ENCODE results near the gene KPNA5.

Gene KPNA5

DNA sequence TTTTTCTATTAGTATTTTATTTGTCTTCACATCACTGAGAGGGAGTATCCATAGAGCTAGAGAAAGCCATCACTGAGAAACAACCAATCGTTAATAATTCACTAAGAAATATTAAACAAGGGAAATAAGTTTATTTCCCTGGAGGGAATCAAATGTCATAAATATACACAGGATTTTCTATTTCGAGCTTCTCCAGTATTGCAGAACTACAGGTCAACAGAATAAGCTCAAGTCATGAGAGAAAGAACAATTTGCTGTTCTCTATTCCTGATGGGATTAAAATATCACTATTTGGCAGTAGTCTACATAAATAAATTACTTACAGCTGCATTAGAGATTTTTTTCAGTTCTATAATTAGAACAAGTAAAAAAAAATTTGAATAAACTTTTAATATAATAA is 86.7 kb downstream of the KPNA5 start:
- Histone ChIP-seq H4K8ac (ENCODE audit: low read depth, low read length) (no peak overlapping the region), H3K4me2 (ENCODE audit: low read length) (no peak overlapping the region), H2BK120ac (ENCODE audit: low read depth, low read length) (no peak overlapping the region), H3K18ac (ENCODE audit: low read length) (no peak overlapping the region), H3K56ac (ENCODE audit: low read length) (no peak overlapping the region), H3K79me2 (ENCODE audit: control insufficient read depth, insufficient read depth, low read length) (no peaks in the 10 kb centered on the region), H3K79me1 (ENCODE audit: low read length) (no peaks in the 10 kb centered on the region), H3K9ac (ENCODE audit: low read length) (no peak overlapping the region), H2BK15ac (replicated peaks; ENCODE audit: low read depth) (no peak overlapping the region), H3K23ac (ENCODE audit: low read length) (no peak overlapping the region), H3K36me3 (ENCODE audit: control insufficient read depth, insufficient read depth, low read length) (no peaks in the 10 kb centered on the region), H3K4ac (ENCODE audit: low read depth, low read length) (no peak overlapping the region), H4K5ac (ENCODE audit: low read length) (no peak overlapping the region), H3K27ac (ENCODE audit: low read depth, low read length) (no peak overlapping the region), H3K4me3 (ENCODE audit: low read length) (no peak overlapping the region), H3K4me1 (ENCODE audit: control insufficient read depth, low read depth, low read length) (no peaks in the 10 kb centered on the region), H3K27me3 (ENCODE audit: insufficient read depth, low read length, poor library complexity) (peaks cover 2% of the 10 kb centered on the region), H2AK5ac (ENCODE audit: low read length) (no peak overlapping the region), H2BK5ac (ENCODE audit: low read length) (no peak overlapping the region)
- WGBS (ENCODE audit: extremely low coverage, insufficient coverage, low lambda C conversion rate), result no CpG with 5 or more reads among the region's 2 CpGs
- DNase-seq, result no peak

GRCh38 chr6:116772450-116772849 is 91.4 kb downstream of the KPNA5 start:
- no peaks in the 10 kb centered on the region for H3K36me3 ChIP-seq (ENCODE audit: control insufficient read depth, insufficient read depth, low read length)
- H3K4me1 ChIP-seq (ENCODE audit: control insufficient read depth, low read depth, low read length), result no peaks in the 10 kb centered on the region

GRCh38 chr6:116773886-116774285 is 92.9 kb downstream of the KPNA5 start:
- H3K18ac ChIP-seq (ENCODE audit: low read length), result no peak overlapping the region
- WGBS (ENCODE audit: extremely low coverage, insufficient coverage, low lambda C conversion rate), result no CpG with 5 or more reads among the region's 1 CpG
- H3K9ac ChIP-seq (ENCODE audit: low read length), result no peak overlapping the region
- DNase-seq, result no peak
- H3K56ac ChIP-seq (ENCODE audit: low read length), result no peak overlapping the region
- H4K8ac ChIP-seq (ENCODE audit: low read depth, low read length), result no peak overlapping the region
- H3K23ac ChIP-seq (ENCODE audit: low read length), result no peak overlapping the region
- H3K36me3 ChIP-seq (ENCODE audit: control insufficient read depth, insufficient read depth, low read length), result no peaks in the 10 kb centered on the region
- no peaks in the 10 kb centered on the region for H3K4me1 ChIP-seq (ENCODE audit: control insufficient read depth, low read depth, low read length)
- no peak overlapping the region for H2AK5ac ChIP-seq (ENCODE audit: low read length)
- H3K79me1 ChIP-seq (ENCODE audit: low read length), result no peaks in the 10 kb centered on the region
- peak overlapping the region; percentile 55 for H3K4ac ChIP-seq (ENCODE audit: low read depth, low read length)
- no peaks in the 10 kb centered on the region for H3K79me2 ChIP-seq (ENCODE audit: control insufficient read depth, insufficient read depth, low read length)
- no peak overlapping the region for H3K4me2 ChIP-seq (ENCODE audit: low read length)
- H2BK120ac ChIP-seq (ENCODE audit: low read depth, low read length), result no peak overlapping the region
- H2BK5ac ChIP-seq (ENCODE audit: low read length), result no peak overlapping the region
- H2BK15ac ChIP-seq (replicated peaks; ENCODE audit: low read depth), result no peak overlapping the region
- no peak overlapping the region for H3K4me3 ChIP-seq (ENCODE audit: low read length)
- no peak overlapping the region for H4K5ac ChIP-seq (ENCODE audit: low read length)
- no peaks in the 10 kb centered on the region for H3K27me3 ChIP-seq (ENCODE audit: insufficient read depth, low read length, poor library complexity)
- H3K27ac ChIP-seq (ENCODE audit: low read depth, low read length), result no peak overlapping the region

More at GRCh38 chr6:116772450-116772849, 91.4 kb downstream of the KPNA5 start:
- no peaks in the 10 kb centered on the region for H3K27me3 ChIP-seq (ENCODE audit: insufficient read depth, low read length, poor library complexity)
- H4K8ac ChIP-seq (ENCODE audit: low read depth, low read length), result no peak overlapping the region
- no peak overlapping the region for H2AK5ac ChIP-seq (ENCODE audit: low read length)
- no peak overlapping the region for H3K56ac ChIP-seq (ENCODE audit: low read length)
- WGBS (ENCODE audit: extremely low coverage, insufficient coverage, low lambda C conversion rate), result no CpG with 5 or more reads among the region's 1 CpG
- H3K4me2 ChIP-seq (ENCODE audit: low read length), result no peak overlapping the region
- no peak overlapping the region for H2BK15ac ChIP-seq (replicated peaks; ENCODE audit: low read depth)
- H3K4me3 ChIP-seq (ENCODE audit: low read length), result no peak overlapping the region
- no peak overlapping the region for H3K9ac ChIP-seq (ENCODE audit: low read length)
- no peak overlapping the region for H3K27ac ChIP-seq (ENCODE audit: low read depth, low read length)
- no peak overlapping the region for H3K23ac ChIP-seq (ENCODE audit: low read length)
- no peaks in the 10 kb centered on the region for H3K79me2 ChIP-seq (ENCODE audit: control insufficient read depth, insufficient read depth, low read length)
- H4K5ac ChIP-seq (ENCODE audit: low read length), result no peak overlapping the region
- DNase-seq, result no peak
- H3K4ac ChIP-seq (ENCODE audit: low read depth, low read length), result no peak overlapping the region
- H3K18ac ChIP-seq (ENCODE audit: low read length), result no peak overlapping the region
- no peaks in the 10 kb centered on the region for H3K79me1 ChIP-seq (ENCODE audit: low read length)
- no peak overlapping the region for H2BK5ac ChIP-seq (ENCODE audit: low read length)
- H2BK120ac ChIP-seq (ENCODE audit: low read depth, low read length), result no peak overlapping the region

DNA sequence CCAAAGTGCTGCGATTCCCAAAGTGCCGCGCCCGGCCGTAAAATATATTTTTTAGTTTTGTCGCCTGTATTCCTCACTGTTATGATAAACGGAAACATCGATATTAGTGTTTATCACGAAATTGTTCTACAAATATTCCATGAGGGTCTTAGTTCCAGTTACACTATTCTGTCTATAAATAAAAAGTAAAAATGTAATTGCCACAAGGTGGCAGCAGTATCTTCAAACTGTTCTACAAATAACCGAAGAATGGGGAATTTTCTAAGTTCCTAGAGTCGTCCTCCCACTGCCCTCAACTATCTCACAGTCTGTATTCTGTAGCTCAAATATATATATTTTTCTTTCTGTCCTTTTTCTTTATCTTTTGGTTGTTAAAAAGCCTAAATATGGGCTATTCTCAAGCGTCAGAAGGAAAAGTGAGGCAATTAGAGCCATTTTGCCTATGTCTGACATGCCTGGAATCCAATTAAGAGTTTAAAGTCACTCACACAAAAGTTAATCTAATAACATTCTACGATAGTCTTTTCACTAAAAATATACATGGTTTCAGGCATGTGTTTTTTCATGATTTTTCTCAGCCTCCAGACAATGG is 98.7 kb downstream of the KPNA5 start:
- no peak overlapping the region for H2BK15ac ChIP-seq (replicated peaks; ENCODE audit: low read depth)
- H3K79me1 ChIP-seq (ENCODE audit: low read length), result no peaks in the 10 kb centered on the region
- no peak overlapping the region for H2BK120ac ChIP-seq (ENCODE audit: low read depth, low read length)
- no CpG with 5 or more reads among the region's 13 CpGs for WGBS (ENCODE audit: extremely low coverage, insufficient coverage, low lambda C conversion rate)
- H3K36me3 ChIP-seq (ENCODE audit: control insufficient read depth, insufficient read depth, low read length), result no peaks in the 10 kb centered on the region
- H3K4ac ChIP-seq (ENCODE audit: low read depth, low read length), result no peak overlapping the region
- H3K4me3 ChIP-seq (ENCODE audit: low read length), result no peak overlapping the region
- H2AK5ac ChIP-seq (ENCODE audit: low read length), result no peak overlapping the region
- no peak overlapping the region for H4K5ac ChIP-seq (ENCODE audit: low read length)
- H3K18ac ChIP-seq (ENCODE audit: low read length), result no peak overlapping the region
- no peak overlapping the region for H2BK5ac ChIP-seq (ENCODE audit: low read length)
- H3K23ac ChIP-seq (ENCODE audit: low read length), result no peak overlapping the region
- H3K4me1 ChIP-seq (ENCODE audit: control insufficient read depth, low read depth, low read length), result no peaks in the 10 kb centered on the region
- no peaks in the 10 kb centered on the region for H3K27me3 ChIP-seq (ENCODE audit: insufficient read depth, low read length, poor library complexity)
- H3K27ac ChIP-seq (ENCODE audit: low read depth, low read length), result no peak overlapping the region
- H3K4me2 ChIP-seq (ENCODE audit: low read length), result no peak overlapping the region
- no peak overlapping the region for H3K56ac ChIP-seq (ENCODE audit: low read length)
- no peak overlapping the region for H4K8ac ChIP-seq (ENCODE audit: low read depth, low read length)
- peak; percentile 54 for DNase-seq
- no peaks in the 10 kb centered on the region for H3K79me2 ChIP-seq (ENCODE audit: control insufficient read depth, insufficient read depth, low read length)
- no peak overlapping the region for H3K9ac ChIP-seq (ENCODE audit: low read length)

DNA sequence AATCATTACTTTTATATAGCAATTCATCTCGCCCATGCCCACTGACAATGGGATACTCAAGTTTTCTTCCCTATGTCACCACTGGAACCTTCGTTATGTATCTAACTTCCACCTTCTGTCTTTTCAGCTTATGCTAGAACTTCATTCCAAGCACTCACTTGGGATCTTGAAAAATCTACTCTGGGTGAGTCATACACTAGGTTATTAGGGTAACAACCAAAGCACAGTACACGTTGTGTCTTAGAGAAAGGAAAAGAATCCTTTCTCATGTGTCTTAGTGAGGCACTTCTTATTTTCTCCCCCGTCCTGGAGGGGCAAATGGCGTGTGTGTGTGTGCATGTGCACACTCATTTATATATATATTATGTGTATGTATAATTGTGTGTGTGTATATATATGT is 102.8 kb downstream of the KPNA5 start:
- Histone ChIP-seq H3K79me1 (ENCODE audit: low read length) (no peaks in the 10 kb centered on the region), H4K5ac (ENCODE audit: low read length) (no peak overlapping the region), H2BK5ac (ENCODE audit: low read length) (no peak overlapping the region), H2AK5ac (ENCODE audit: low read length) (no peak overlapping the region), H3K4me1 (ENCODE audit: control insufficient read depth, low read depth, low read length) (no peaks in the 10 kb centered on the region), H3K4me2 (ENCODE audit: low read length) (no peak overlapping the region), H3K23ac (ENCODE audit: low read length) (no peak overlapping the region), H3K79me2 (ENCODE audit: control insufficient read depth, insufficient read depth, low read length) (no peaks in the 10 kb centered on the region), H3K36me3 (ENCODE audit: control insufficient read depth, insufficient read depth, low read length) (no peaks in the 10 kb centered on the region), H2BK120ac (ENCODE audit: low read depth, low read length) (no peak overlapping the region), H3K18ac (ENCODE audit: low read length) (no peak overlapping the region), H3K27ac (ENCODE audit: low read depth, low read length) (no peak overlapping the region), H3K4ac (ENCODE audit: low read depth, low read length) (no peak overlapping the region), H4K8ac (ENCODE audit: low read depth, low read length) (no peak overlapping the region), H2BK15ac (replicated peaks; ENCODE audit: low read depth) (no peak overlapping the region), H3K9ac (ENCODE audit: low read length) (no peak overlapping the region), H3K27me3 (ENCODE audit: insufficient read depth, low read length, poor library complexity) (no peaks in the 10 kb centered on the region), H3K56ac (ENCODE audit: low read length) (no peak overlapping the region), H3K4me3 (ENCODE audit: low read length) (no peak overlapping the region)
- WGBS (ENCODE audit: extremely low coverage, insufficient coverage, low lambda C conversion rate), result no CpG with 5 or more reads among the region's 5 CpGs
- no peak for DNase-seq

Data from mesendoderm (in vitro differentiated cells).